ENCODE measurements around the gene IRF2BPL.

Gene IRF2BPL

DNA sequence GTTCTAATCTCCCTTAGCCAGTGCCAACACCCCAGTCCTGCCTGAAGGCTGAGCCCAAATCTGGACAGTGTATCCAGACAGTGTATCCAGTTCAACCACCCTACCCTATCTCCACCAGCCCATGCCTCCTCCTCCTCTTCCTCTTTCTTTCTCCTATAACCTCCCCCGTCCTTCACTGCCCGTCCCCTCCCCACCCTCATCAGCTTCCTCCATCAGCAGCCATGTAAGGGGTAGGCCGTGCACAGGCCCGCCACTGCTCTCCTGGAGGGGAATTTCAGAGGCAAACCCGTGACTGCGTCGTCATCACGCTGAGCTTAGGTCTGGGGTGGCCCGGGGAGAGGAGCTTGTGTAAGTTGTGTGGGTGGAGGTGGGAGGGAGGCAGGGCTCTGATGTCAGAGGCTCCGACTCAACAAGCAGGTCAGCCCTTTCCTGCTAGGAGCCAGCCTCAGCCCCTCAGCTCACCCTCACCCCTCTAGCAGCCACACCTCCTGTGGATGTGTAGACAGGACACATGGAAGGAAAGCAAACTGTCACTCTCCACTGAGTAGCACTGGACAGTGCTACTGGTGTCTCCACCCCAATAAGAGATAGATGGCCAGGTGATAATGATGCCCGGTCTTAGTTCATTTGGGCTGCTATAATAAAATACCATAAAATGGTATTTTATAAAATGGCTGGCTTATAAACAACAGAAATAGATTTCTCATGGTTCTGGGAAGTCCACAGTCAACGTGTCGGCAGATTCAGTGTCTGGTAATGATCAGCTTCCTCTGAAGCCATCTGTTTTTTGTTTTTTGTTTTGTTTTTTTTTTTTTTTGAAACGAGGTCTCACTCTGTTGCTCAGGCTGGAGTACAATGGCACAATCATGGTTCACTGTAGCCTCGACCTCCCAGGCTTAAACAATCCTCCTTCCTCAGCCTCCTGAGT lies 50.5 kb downstream of the IRF2BPL start:
- Histone ChIP-seq H3K27ac (ENCODE audit: low read depth, low read length, poor library complexity, severe bottlenecking) (no peak overlapping the region), H3K4me3 (ENCODE audit: low read depth, low read length, poor library complexity, severe bottlenecking) (no peak overlapping the region), H3K27me3 (ENCODE audit: insufficient read depth, low read length) (peaks cover 4% of the 10 kb centered on the region; the same call in 1 of the 2 replicates), H3F3A (ENCODE audit: insufficient read depth, low read length) (no peaks in the 10 kb centered on the region), H4K20me1 (ENCODE audit: insufficient read depth, low read length) (no peaks in the 10 kb centered on the region), H3K4me2 (ENCODE audit: low read length) (no peak overlapping the region), H3K9me3 (ENCODE audit: low read length) (peaks cover 8% of the 10 kb centered on the region), H2AFZ (ENCODE audit: low read length) (no peak overlapping the region), H3K4me1 (ENCODE audit: insufficient read depth, low read length, severe bottlenecking) (no peaks in the 10 kb centered on the region), H3K79me2 (ENCODE audit: insufficient read depth, low read length) (no peaks in the 10 kb centered on the region), H3K9me2 (ENCODE audit: low read depth, low read length) (no peaks in the 10 kb centered on the region), H3K36me3 (ENCODE audit: insufficient read depth, low read length) (no peaks in the 10 kb centered on the region; the same call in 1 of the 2 replicates), H3K9ac (ENCODE audit: low read length) (no peak overlapping the region)
- no peak for TF ChIP-seq EZH2 (IDR thresholded peaks at IDR 0.05; ENCODE audit: borderline replicate concordance, low read length)
- TF ChIP-seq, protein P1, sequence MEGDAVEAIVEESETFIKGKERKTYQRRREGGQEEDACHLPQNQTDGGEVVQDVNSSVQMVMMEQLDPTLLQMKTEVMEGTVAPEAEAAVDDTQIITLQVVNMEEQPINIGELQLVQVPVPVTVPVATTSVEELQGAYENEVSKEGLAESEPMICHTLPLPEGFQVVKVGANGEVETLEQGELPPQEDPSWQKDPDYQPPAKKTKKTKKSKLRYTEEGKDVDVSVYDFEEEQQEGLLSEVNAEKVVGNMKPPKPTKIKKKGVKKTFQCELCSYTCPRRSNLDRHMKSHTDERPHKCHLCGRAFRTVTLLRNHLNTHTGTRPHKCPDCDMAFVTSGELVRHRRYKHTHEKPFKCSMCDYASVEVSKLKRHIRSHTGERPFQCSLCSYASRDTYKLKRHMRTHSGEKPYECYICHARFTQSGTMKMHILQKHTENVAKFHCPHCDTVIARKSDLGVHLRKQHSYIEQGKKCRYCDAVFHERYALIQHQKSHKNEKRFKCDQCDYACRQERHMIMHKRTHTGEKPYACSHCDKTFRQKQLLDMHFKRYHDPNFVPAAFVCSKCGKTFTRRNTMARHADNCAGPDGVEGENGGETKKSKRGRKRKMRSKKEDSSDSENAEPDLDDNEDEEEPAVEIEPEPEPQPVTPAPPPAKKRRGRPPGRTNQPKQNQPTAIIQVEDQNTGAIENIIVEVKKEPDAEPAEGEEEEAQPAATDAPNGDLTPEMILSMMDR (IDR thresholded peaks at IDR 0.05; ENCODE audit: low read length), result no peak

DNA sequence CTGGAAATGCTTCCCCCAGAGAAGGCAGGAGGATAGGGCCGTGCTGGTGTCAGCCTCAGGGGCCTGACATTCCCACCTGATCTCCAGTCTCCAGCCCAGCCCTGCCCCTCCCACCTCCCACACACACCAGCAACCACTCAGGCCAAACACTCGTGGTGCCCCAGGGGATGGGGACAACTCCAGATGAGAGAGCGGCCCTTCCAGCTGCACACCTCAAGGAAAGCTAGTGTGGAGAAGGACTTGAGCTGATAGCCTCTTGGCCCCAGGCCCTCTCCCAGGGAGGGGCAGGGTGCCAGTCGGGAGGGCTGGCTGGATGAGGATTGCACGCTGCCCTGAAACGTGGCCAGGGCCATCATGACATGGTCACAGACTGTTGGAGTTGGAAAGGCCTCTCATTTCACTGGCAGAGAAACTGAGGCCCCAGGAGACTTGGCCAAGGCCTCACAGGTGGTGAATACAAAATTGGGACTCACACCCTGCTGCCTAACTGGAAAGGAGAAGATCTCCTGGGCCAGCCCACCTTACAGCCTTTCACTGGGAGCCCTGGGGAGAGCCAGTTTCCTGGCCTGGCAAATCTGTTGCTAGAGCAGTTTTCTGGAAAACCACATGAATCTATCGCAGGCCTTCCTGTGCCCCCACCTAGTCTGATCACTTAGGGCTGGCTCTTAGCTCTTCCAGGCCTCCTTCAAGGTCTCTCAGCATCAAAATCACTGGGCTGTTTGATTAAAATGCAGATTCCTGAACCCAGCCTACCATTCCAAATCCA lies 52.1 kb downstream of the IRF2BPL start:
- H3K9me2 ChIP-seq (ENCODE audit: low read depth, low read length), result no peaks in the 10 kb centered on the region
- H3K27ac ChIP-seq (ENCODE audit: low read depth, low read length, poor library complexity, severe bottlenecking), result no peak overlapping the region

DNA sequence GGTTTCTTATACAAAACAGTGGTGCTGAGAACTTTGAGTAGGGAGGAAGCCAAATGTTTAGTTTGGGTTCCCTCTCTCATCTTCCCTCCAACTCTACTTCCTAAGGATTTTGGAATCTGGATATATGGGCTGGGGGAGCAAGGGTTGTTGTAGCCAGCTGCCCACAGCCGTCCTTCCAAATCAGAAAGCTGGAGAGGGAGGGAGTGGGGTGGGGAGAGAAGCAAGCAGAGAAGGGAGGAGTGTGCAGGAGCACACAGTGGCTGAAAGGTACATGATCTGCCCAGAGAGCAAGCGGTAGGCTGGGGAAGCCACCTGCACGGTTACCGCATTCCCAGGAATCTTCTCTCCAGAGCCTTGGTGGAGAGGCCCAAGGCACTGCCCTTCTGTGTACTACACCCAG lies 52.7 kb downstream of the IRF2BPL start:
- Histone ChIP-seq H3K79me2 (ENCODE audit: insufficient read depth, low read length) (no peaks in the 10 kb centered on the region), H3F3A (ENCODE audit: insufficient read depth, low read length) (no peaks in the 10 kb centered on the region), H3K9me3 (ENCODE audit: low read length) (no peaks in the 10 kb centered on the region), H4K20me1 (ENCODE audit: insufficient read depth, low read length) (no peaks in the 10 kb centered on the region), H3K4me1 (ENCODE audit: insufficient read depth, low read length, severe bottlenecking) (no peaks in the 10 kb centered on the region), H3K4me2 (ENCODE audit: low read length) (no peak overlapping the region), H3K9me2 (ENCODE audit: low read depth, low read length) (no peaks in the 10 kb centered on the region), H2AFZ (ENCODE audit: low read length) (no peak overlapping the region), H3K9ac (ENCODE audit: low read length) (no peak overlapping the region), H3K27ac (ENCODE audit: low read depth, low read length, poor library complexity, severe bottlenecking) (no peak overlapping the region), H3K27me3 (ENCODE audit: insufficient read depth, low read length) (peaks cover 4% of the 10 kb centered on the region; the same call in 1 of the 2 replicates), H3K4me3 (ENCODE audit: low read depth, low read length, poor library complexity, severe bottlenecking) (no peak overlapping the region), H3K36me3 (ENCODE audit: insufficient read depth, low read length) (no peaks in the 10 kb centered on the region; the same call in 1 of the 2 replicates)
- TF ChIP-seq, protein P1 (IDR thresholded peaks at IDR 0.05; ENCODE audit: low read length), result no peak
- TF ChIP-seq EZH2 (IDR thresholded peaks at IDR 0.05; ENCODE audit: borderline replicate concordance, low read length), result no peak

More for the DNA sequence above, 52.1 kb downstream of the IRF2BPL start:
- peaks cover 2% of the 10 kb centered on the region; the same call in 1 of the 2 replicates for H3K9me3 ChIP-seq (ENCODE audit: low read length)
- H3K36me3 ChIP-seq (ENCODE audit: insufficient read depth, low read length), result no peaks in the 10 kb centered on the region; the same call in 1 of the 2 replicates
- no peaks in the 10 kb centered on the region for H3K79me2 ChIP-seq (ENCODE audit: insufficient read depth, low read length)
- no peak for TF ChIP-seq EZH2 (IDR thresholded peaks at IDR 0.05; ENCODE audit: borderline replicate concordance, low read length)
- TF ChIP-seq, protein P1 (IDR thresholded peaks at IDR 0.05; ENCODE audit: low read length), result no peak
- H3F3A ChIP-seq (ENCODE audit: insufficient read depth, low read length), result no peaks in the 10 kb centered on the region
- no peaks in the 10 kb centered on the region for H4K20me1 ChIP-seq (ENCODE audit: insufficient read depth, low read length)
- no peak overlapping the region for H3K9ac ChIP-seq (ENCODE audit: low read length)
- peaks cover 1% of the 10 kb centered on the region; the same call in 1 of the 2 replicates for H3K27me3 ChIP-seq (ENCODE audit: insufficient read depth, low read length)
- H3K4me2 ChIP-seq (ENCODE audit: low read length), result no peak overlapping the region
- no peaks in the 10 kb centered on the region for H3K4me1 ChIP-seq (ENCODE audit: insufficient read depth, low read length, severe bottlenecking)
- H3K4me3 ChIP-seq (ENCODE audit: low read depth, low read length, poor library complexity, severe bottlenecking), result no peak overlapping the region
- H2AFZ ChIP-seq (ENCODE audit: low read length), result no peak overlapping the region
